Pancreas (tissue), 10 donors: Measurements from ENCODE around the gene SLC16A2. TPM values are rescaled to one million over a fixed set of nuclear protein-coding genes. Genes with fewer than 3 reads are reported as not detected.

Experiments used
- ATAC-seq, 4 donors: fragments of 200-7000 bp; cut with Tn5 transposase; one replicate each; pipeline versions ENCODE4 v1.8.0 to v1.9.1; 2020; ENCODE audit warnings: mild to moderate bottlenecking in 4 of 4, moderate library complexity in 4 of 4
- DNase-seq, 6 donors: peaks; one replicate each; pipeline ENCODE4 v3.0.0-alpha.2; 2020
- FAIRE-seq: peaks from 2 replicates; lab custom pipeline; 2012; peaks lifted over from hg19 to GRCh38; lab: Jason Lieb, UNC
- H3K27ac ChIP-seq, 4 donors: fragments of 200-600 bp; sonication (generic); 1 replicate in 3 of 4; 2 replicates in 1 of 4; pipeline versions ENCODE4 v1.5.0 to v1.8.0; 2020
- H3K27me3 ChIP-seq, 4 donors: fragments of 200-600 bp; one replicate each; pipeline ENCODE4 v1.8.0; 2021
- H3K36me3 ChIP-seq, 3 donors: fragments of 200-600 bp; sonication (generic) in 1 of 3; one replicate each; pipeline versions ENCODE4 v1.5.0 to v1.8.0; 2020 to 2021
- H3K4me1 ChIP-seq, 3 donors: fragments of 200-600 bp; one replicate each; pipeline ENCODE4 v1.8.0; 2021
- H3K4me3 ChIP-seq, 4 donors: fragments of 200-600 bp; sonication (generic) in 2 of 4; one replicate each; pipeline versions ENCODE4 v1.5.0 to v1.8.0; 2020 to 2021
- H3K9me3 ChIP-seq, 4 donors: fragments of 200-600 bp; one replicate each; pipeline ENCODE4 v1.8.0; 2021
- WGBS, 2 donors: extraction: QIAGEN DNeasy Blood & Tissue Kit; methylation state at CpG; one replicate each; pipeline ENCODE4 v1.1.7; 2013; 5-methylcytosine and 5-hydroxymethylcytosine counted together
- intact Hi-C, 3 donors: fragments of 100-400 bp; cut with DNase I; formaldehyde crosslinking; loops; one replicate each; pipeline versions ENCODE4 v1.11.1 to v1.14.2; 2022
- polyA plus RNA-seq, 2 donors: library from polyadenylated mRNA; stranded (reverse); fragments of 200-250 nt; gene quantifications; one replicate each; pipeline ENCODE4 v1.2.3, GENCODE V29; 2013
- total RNA-seq, 6 donors: library from RNA; stranded (reverse); fragmentation: NEBNext Ultra II Directional in 4 of 6; extraction: Animal tissue kit (Norgen Biotek cat#: 25700) in 4 of 6; gene quantifications; one replicate each; pipeline versions ENCODE4 v1.2.1 to v1.2.4, GENCODE V29; 2021 to 2023
- TF ChIP-seq, protein P1 (sequence below), 4 donors: fragments of 200-600 bp; sonication (generic) in 3 of 4; IDR thresholded peaks; one replicate each; pipeline versions ENCODE4 v1.5.0 to v1.8.0; 2021; ENCODE audit warnings: antibody characterized with exemption in 4 of 4
- donor health status: healthy with polysubstance abuse.
- donor health status: DM: no; HTN: no; CAD: no; lungs with moderate emphysema.
- donor health status: DM: no; HTN: no; CAD: no.
- donor health status: control.
- donor health status: control.
- donor health status: Bipolar disorder and iron deficiency.
- donor health status: DM: yes; HTN: yes; CAD: no.
- donor health status: DM: no; HTN: no; CAD: no.
- donor health status: DM: no; HTN: no; CAD: no.
- donor health status: DM: yes; HTN: yes; CAD: no.

The SLC16A2 gene
- total and polyA plus RNA-seq, 8 donors: 2.2 to 8.4 (median 3.8) TPM

GRCh38 chrX:74525116-74525515, 103.8 kb downstream of the SLC16A2 start:
- Histone ChIP-seq H3K27ac (no peak overlapping the region), H3K27me3 (no peaks in the 10 kb centered on the region), H3K36me3 (no peaks in the 10 kb centered on the region), H3K4me3 (no peak overlapping the region), H3K9me3 (no peaks in the 10 kb centered on the region), H3K4me1 (no peaks in the 10 kb centered on the region)
- intact Hi-C loops: no loop called here
- FAIRE-seq (no peak), DNase-seq (no peak), ATAC-seq (no peak)
- TF ChIP-seq, protein P1, sequence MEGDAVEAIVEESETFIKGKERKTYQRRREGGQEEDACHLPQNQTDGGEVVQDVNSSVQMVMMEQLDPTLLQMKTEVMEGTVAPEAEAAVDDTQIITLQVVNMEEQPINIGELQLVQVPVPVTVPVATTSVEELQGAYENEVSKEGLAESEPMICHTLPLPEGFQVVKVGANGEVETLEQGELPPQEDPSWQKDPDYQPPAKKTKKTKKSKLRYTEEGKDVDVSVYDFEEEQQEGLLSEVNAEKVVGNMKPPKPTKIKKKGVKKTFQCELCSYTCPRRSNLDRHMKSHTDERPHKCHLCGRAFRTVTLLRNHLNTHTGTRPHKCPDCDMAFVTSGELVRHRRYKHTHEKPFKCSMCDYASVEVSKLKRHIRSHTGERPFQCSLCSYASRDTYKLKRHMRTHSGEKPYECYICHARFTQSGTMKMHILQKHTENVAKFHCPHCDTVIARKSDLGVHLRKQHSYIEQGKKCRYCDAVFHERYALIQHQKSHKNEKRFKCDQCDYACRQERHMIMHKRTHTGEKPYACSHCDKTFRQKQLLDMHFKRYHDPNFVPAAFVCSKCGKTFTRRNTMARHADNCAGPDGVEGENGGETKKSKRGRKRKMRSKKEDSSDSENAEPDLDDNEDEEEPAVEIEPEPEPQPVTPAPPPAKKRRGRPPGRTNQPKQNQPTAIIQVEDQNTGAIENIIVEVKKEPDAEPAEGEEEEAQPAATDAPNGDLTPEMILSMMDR (IDR thresholded peaks at IDR 0.05): no peak

GRCh38 chrX:74526764-74527163, 105.5 kb downstream of the SLC16A2 start:
- TF ChIP-seq, protein P1 (IDR thresholded peaks at IDR 0.05): no peak
- no peak overlapping the region for H3K4me3 ChIP-seq
- ATAC-seq (no peak), FAIRE-seq (no peak), DNase-seq (no peak)
- no peaks in the 10 kb centered on the region for H3K36me3 ChIP-seq
- H3K4me1 ChIP-seq: no peaks in the 10 kb centered on the region
- WGBS, 2 donors: 30 to 32% methylated on average over 1 of the region's 1 CpG
- H3K9me3 ChIP-seq: no peaks in the 10 kb centered on the region
- no peak overlapping the region for H3K27ac ChIP-seq
- intact Hi-C loops: no loop called here
- no peaks in the 10 kb centered on the region for H3K27me3 ChIP-seq

- H3K27me3 ChIP-seq: no peaks in the 10 kb centered on the region
- TF ChIP-seq, protein P1 (IDR thresholded peaks at IDR 0.05): no peak
- FAIRE-seq (no peak), ATAC-seq (no peak), DNase-seq (no peak)
- intact Hi-C loops: no loop called here
- H3K9me3 ChIP-seq: no peaks in the 10 kb centered on the region
- H3K36me3 ChIP-seq: no peaks in the 10 kb centered on the region
- H3K27ac ChIP-seq: no peak overlapping the region
- WGBS, 2 donors: 69 to 74% methylated on average over 4 of the region's 4 CpGs
- no peak overlapping the region for H3K4me3 ChIP-seq
- H3K4me1 ChIP-seq: no peaks in the 10 kb centered on the region
Observed at GRCh38 chrX:74527350-74527749, 106.1 kb downstream of the SLC16A2 start.

DNA sequence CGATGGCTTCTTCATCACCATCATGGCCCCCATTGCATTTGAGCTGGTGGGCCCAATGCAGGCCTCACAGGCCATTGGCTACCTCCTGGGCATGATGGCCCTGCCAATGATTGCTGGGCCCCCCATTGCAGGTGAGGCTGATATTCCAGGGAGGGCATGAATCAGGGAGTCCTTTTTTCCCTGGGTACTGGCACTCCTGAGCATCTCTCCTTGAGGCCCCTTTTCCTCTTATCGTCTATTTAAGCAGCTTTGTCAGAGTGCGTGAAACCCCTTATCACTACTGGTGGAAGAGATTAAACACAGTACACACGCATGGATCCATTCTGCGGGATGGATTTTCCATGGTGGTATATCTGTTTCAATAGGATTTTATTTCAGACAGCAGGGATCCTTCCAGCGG, 108.0 kb downstream of the SLC16A2 start:
- DNase-seq (no peak), ATAC-seq (no peak), FAIRE-seq (no peak)
- Histone ChIP-seq H3K36me3 (no peaks in the 10 kb centered on the region), H3K4me3 (no peak overlapping the region), H3K27ac (no peak overlapping the region), H3K4me1 (no peaks in the 10 kb centered on the region), H3K27me3 (no peaks in the 10 kb centered on the region), H3K9me3 (no peaks in the 10 kb centered on the region)
- intact Hi-C loops: no loop called here
- TF ChIP-seq, protein P1 (IDR thresholded peaks at IDR 0.05): no peak
- 95 to 96% methylated on average over 6 of the region's 6 CpGs for WGBS, 2 donors

DNA sequence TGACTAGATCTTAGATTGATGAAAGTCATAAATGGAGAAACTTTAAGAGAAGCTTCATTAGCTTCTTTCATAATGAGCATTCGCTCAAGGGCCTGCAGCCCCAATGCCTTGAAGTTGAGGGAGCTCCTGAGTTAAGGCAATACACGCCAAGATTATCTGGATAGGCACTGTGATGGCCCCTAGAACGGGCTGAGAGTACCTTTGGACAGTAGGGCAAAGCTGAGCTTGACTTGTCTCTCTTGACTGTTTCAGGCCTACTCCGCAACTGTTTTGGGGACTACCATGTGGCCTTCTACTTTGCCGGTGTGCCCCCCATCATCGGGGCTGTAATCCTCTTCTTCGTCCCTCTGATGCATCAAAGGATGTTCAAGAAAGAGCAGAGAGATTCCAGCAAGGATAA, 109.8 kb downstream of the SLC16A2 start:
- TF ChIP-seq, protein P1 (IDR thresholded peaks at IDR 0.05): no peak
- DNase-seq: no peak
- Histone ChIP-seq H3K27me3 (no peaks in the 10 kb centered on the region), H3K4me3 (no peak overlapping the region), H3K36me3 (no peaks in the 10 kb centered on the region), H3K27ac (no peak overlapping the region), H3K9me3 (no peaks in the 10 kb centered on the region), H3K4me1 (no peaks in the 10 kb centered on the region)
- FAIRE-seq: no peak
- 83 to 94% methylated on average over 7 of the region's 7 CpGs for WGBS, 2 donors
- intact Hi-C loops: no loop called here
- no peak for ATAC-seq
